Fibroblast of lung (primary cell): ENCODE data around the gene OR1D5.

Experiments used
- EZH2 ChIP-seq: IDR thresholded peaks from 2 replicates; pipeline ENCODE4 v1.5.1; 2012; ENCODE audit warnings: low read length, control low read depth, mild to moderate bottlenecking; ENCODE audit errors: missing control alignments
- TF ChIP-seq, protein P1 (sequence below), 2 donors: IDR thresholded peaks in 1 of 2; conservative IDR thresholded peaks in 1 of 2; 1 replicate in 1 of 2; 2 replicates in 1 of 2; pipeline ENCODE4 v1.5.1; 2011 to 2012; ENCODE audit warnings: low read length in 2 of 2, control low read depth in 1 of 2, inconsistent platforms in 1 of 2, low read depth in 1 of 2, mild to moderate bottlenecking in 1 of 2

DNA sequence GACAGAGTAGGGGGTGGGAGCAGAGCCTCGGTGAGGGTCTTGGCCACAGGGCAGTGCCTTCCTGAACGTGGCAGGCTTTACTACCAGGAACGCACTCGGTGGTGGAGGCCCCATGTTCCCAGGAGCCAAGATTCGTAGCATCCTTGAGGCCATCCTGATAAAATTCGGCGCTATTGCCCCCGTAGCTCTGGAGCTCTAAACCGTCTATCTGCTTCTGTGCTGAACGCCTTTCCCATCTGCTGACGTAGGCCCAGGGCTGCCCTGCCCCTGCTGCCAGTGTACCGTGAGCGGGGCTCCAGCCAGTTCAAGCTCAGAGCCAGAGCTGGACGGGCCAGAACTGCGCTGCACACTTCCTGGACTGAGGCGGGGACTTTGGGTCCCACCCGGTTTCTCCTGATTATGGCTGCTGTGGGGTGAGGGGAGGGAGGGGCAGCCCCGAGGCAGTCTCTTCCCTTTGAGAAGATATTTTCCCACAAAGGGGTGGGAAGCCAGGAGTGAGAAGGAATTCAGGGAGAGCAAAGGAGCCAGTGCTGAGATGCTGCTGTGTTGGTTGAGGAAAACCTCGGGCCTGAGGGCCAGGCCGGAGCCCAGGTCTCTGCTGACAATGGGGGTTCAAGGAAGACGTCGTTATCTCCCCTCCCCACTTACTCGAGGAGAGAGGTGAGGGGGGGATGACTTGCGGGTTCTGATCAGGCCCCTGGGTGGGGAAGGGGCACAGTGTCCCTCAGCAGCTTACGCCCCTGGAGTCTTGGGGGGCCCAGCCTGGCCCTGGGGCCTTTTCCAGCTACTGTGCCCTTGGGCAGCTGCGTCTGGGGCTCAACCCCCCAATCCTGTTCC is 29.4 kb downstream of the OR1D5 start:
- TF ChIP-seq, protein P1, sequence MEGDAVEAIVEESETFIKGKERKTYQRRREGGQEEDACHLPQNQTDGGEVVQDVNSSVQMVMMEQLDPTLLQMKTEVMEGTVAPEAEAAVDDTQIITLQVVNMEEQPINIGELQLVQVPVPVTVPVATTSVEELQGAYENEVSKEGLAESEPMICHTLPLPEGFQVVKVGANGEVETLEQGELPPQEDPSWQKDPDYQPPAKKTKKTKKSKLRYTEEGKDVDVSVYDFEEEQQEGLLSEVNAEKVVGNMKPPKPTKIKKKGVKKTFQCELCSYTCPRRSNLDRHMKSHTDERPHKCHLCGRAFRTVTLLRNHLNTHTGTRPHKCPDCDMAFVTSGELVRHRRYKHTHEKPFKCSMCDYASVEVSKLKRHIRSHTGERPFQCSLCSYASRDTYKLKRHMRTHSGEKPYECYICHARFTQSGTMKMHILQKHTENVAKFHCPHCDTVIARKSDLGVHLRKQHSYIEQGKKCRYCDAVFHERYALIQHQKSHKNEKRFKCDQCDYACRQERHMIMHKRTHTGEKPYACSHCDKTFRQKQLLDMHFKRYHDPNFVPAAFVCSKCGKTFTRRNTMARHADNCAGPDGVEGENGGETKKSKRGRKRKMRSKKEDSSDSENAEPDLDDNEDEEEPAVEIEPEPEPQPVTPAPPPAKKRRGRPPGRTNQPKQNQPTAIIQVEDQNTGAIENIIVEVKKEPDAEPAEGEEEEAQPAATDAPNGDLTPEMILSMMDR (conservative IDR thresholded peaks at IDR 0.05 in 1 of 2, IDR thresholded peaks at IDR 0.05 in 1 of 2; ENCODE audit: low read depth in 1 of 2, low read length in 2 of 2): no peak
- no peak for TF ChIP-seq EZH2
